Measurements from ENCODE around the gene HDDC2. TPM values are rescaled to one million over a fixed set of nuclear protein-coding genes. Genes with fewer than 3 reads are reported as not detected.

The HDDC2 gene
- total and polyA plus RNA-seq, 2 of the 8 experiments (the other 6 are each of a cell fraction or from before 2014, with no cell fraction given) = 89.3 to 129 TPM

DNA sequence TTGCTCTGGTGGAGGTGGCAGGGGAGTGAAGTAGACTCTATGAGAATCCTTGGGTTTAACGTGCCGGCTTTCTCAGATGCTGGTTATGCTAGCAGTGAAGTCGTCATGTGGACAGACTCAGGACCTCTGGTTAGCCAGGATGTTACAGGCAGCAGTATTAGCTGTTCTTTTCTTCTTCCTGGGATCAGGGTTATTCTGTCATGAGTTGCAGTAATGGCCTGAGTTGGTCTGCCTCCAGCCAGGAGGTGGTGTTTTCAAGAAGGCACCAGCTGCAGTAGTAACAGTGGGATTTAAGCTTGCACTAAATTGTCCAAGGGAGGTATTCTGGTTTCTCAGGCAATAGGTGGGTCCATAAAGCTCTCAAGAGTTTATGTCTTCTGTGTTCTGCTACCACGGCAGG, 56.7 kb downstream of the HDDC2 start:
- FAIRE-seq (no peak), DNase-seq (ENCODE audit: low read depth in 1 of 2, low spot score in 2 of 2) (no peak)
- H2BK5ac ChIP-seq (ENCODE audit: low read depth, low read length) = no peak overlapping the region
- H3K4ac ChIP-seq (replicated peaks; ENCODE audit: insufficient read length, low read depth, low read length) = no peak overlapping the region
- H3K23ac ChIP-seq (ENCODE audit: insufficient read length) = no peak overlapping the region
- no peaks in the 10 kb centered on the region for H3K23me2 ChIP-seq (ENCODE audit: low read depth, low read length)
- no peak overlapping the region for H2BK120ac ChIP-seq (replicated peaks; ENCODE audit: low read depth, low read length)
- POLR2A ChIA-PET (ENCODE audit: partially characterized antibody) = interaction anchor here (0.8 kb wide), 1 partner anchor 56 kb away, joined by 3 read pairs; the partner anchor contains the start of gene HDDC2
- H2BK20ac ChIP-seq (ENCODE audit: low read length) = no peak overlapping the region
- no peak overlapping the region for H3K56ac ChIP-seq (replicated peaks; ENCODE audit: insufficient read length, low read depth, low read length)
- no peak overlapping the region for H3K4me2 ChIP-seq (ENCODE audit: insufficient read depth in 1 of 2, low read depth in 2 of 2, low read length in 2 of 2)
- H4K91ac ChIP-seq (replicated peaks; ENCODE audit: insufficient read length, low read length) = no peak overlapping the region
- no peak overlapping the region for H3K4me3 ChIP-seq (ENCODE audit: extremely low read depth in 1 of 4, insufficient read depth in 2 of 4, low read depth in 3 of 4, low read length in 4 of 4)
- TF ChIP-seq SP2 (IDR thresholded peaks at IDR 0.05; ENCODE audit: low read length) (no peak), CBX5 (IDR thresholded peaks at IDR 0.05; ENCODE audit: low read depth, low read length) (no peak), SP1 (IDR thresholded peaks at IDR 0.05; ENCODE audit: low read depth, low read length) (no peak), SIN3A (conservative IDR thresholded peaks at IDR 0.05 in 1 of 2, IDR thresholded peaks at IDR 0.05 in 1 of 2; ENCODE audit: low read depth in 1 of 2, low read length in 2 of 2) (no peak), BACH1 (IDR thresholded peaks at IDR 0.05; ENCODE audit: low read length) (no peak), POLR2A (IDR thresholded peaks at IDR 0.05; ENCODE audit: control extremely low read depth in 1 of 2, low read depth in 2 of 2, low read length in 2 of 2) (no peak), TBP (IDR thresholded peaks at IDR 0.05; ENCODE audit: low read depth, low read length) (no peak), BCL11A (IDR thresholded peaks at IDR 0.05; ENCODE audit: low read depth in 2 of 2, low read length in 2 of 2) (no peak), CEBPB (IDR thresholded peaks at IDR 0.05; ENCODE audit: low read depth, low read length) (no peak), NRF1 (IDR thresholded peaks at IDR 0.05; ENCODE audit: low read depth, low read length) (no peak), TAF1 (IDR thresholded peaks at IDR 0.05; ENCODE audit: low read depth, low read length) (no peak)
- TF ChIP-seq, protein P1, sequence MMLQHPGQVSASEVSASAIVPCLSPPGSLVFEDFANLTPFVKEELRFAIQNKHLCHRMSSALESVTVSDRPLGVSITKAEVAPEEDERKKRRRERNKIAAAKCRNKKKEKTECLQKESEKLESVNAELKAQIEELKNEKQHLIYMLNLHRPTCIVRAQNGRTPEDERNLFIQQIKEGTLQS (IDR thresholded peaks at IDR 0.05; ENCODE audit: insufficient read depth, low read depth, low read length) = no peak
- H3K14ac ChIP-seq (ENCODE audit: insufficient read length) = no peak overlapping the region
- H3K79me2 ChIP-seq (ENCODE audit: control insufficient read depth in 1 of 2, insufficient read depth in 2 of 2, low read length in 2 of 2) = no peaks in the 10 kb centered on the region
- H3K36me3 ChIP-seq (ENCODE audit: control insufficient read depth in 2 of 4, insufficient read depth in 4 of 4, low read length in 3 of 4) = no peaks in the 10 kb centered on the region
- H3K9me3 ChIP-seq (ENCODE audit: insufficient read depth in 2 of 2, low read depth in 1 of 2, low read length in 1 of 2) = no peaks in the 10 kb centered on the region
- H4K20me1 ChIP-seq (replicated peaks in 1 of 2; ENCODE audit: control insufficient read depth in 1 of 2, insufficient read depth in 2 of 2, low read length in 2 of 2) = no peaks in the 10 kb centered on the region
- no peak overlapping the region for H2AFZ ChIP-seq (ENCODE audit: low read length)
- no peak overlapping the region; the same call in 1 of the 2 replicates for H3K18ac ChIP-seq (ENCODE audit: extremely low read depth, low read length)
- H3K27me3 ChIP-seq (replicated peaks in 1 of 4; ENCODE audit: control insufficient read depth in 3 of 4, extremely low read depth in 1 of 4, insufficient read depth in 3 of 4, low read length in 3 of 4) = no peaks in the 10 kb centered on the region
- CTCF ChIA-PET (ENCODE audit: partially characterized antibody) = interaction anchor here (0.6 to 2.8 kb wide), 8 partner anchors 9 to 94 kb away, joined by 3 to 12 read pairs (median 4); no protein-coding TSS in a partner anchor
- no peak overlapping the region for H3K9ac ChIP-seq (replicated peaks in 1 of 4; ENCODE audit: extremely low read depth in 1 of 4, low read depth in 3 of 4, low read length in 3 of 4)
- no peak overlapping the region for H2BK15ac ChIP-seq (ENCODE audit: low read length)
- H4K5ac ChIP-seq (ENCODE audit: insufficient read length, low read depth, low read length) = no peak overlapping the region
- H3K4me1 ChIP-seq (replicated peaks in 1 of 4; ENCODE audit: control insufficient read depth in 3 of 4, insufficient read depth in 4 of 4, low read length in 3 of 4) = peaks cover 0 to 1% (median 0%) of the 10 kb centered on the region in 4 experiments; a peak in 1 of 7 replicates
- no peak overlapping the region for H4K8ac ChIP-seq (ENCODE audit: extremely low read depth, insufficient read depth, low read length)
- H2BK12ac ChIP-seq (ENCODE audit: low read depth, low read length) = no peak overlapping the region
- no peak overlapping the region for H2AK5ac ChIP-seq (ENCODE audit: low read depth, low read length)
- no peaks in the 10 kb centered on the region for H3K79me1 ChIP-seq (ENCODE audit: low read depth, low read length)
- no peak overlapping the region for H3K27ac ChIP-seq (ENCODE audit: low read depth, low read length)
- 87% methylated on average over 4 of the region's 4 CpGs; no CpG with 5 or more reads in 1 of the 2 experiments for WGBS, 2 experiments (ENCODE audit: extremely low coverage in 1 of 2, insufficient coverage in 1 of 2, insufficient read length in 1 of 2, insufficient replicate concordance in 2 of 2, low coverage in 1 of 2, low lambda C conversion rate in 2 of 2, missing lambda C conversion rate in 1 of 2)

All from H1 (cell line).